Stimulated activated CD8-positive, alpha-beta memory T cell treated with anti-CD3 and anti-CD28 coated beads, Interleukin-15, amount 100 ng/mL, for 24 hours (primary cell): ENCODE results near the gene GANAB.
"Not testable (repeated sequence)": the region's sequence is repeated elsewhere in the genome, so short reads cannot be mapped to it uniquely, and the experiment has no call there.

Experiments used
- DNase-seq: peaks from one replicate; pipeline ENCODE4 v3.0.0-alpha.2; 2020; ENCODE audit warnings: low read depth

The GANAB gene

GRCh38 chr11:62601372-62602140, 44.9 kb downstream of the GANAB start, which contains the start of gene MTA2:
TSS of gene MTA2 (minus strand) at chr11:62601865. CDS start at chr11:62601450, 415 bp downstream.
- DNase-seq = peak; percentile 95

DNA sequence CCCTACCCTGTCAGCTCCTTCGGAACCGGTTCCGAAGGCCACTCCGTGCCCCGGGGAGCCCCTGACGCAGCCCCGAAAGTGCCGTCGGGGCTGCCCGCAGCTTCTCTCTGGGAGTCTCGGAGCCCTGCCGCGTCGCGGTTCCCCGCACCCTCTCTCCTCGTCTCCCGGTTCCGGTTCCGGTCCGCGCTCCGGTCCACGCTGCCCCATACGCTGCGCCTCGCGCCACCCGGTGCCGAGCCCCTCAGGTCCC, 45.4 kb downstream of the GANAB start:
- DNase-seq = no peak

DNA sequence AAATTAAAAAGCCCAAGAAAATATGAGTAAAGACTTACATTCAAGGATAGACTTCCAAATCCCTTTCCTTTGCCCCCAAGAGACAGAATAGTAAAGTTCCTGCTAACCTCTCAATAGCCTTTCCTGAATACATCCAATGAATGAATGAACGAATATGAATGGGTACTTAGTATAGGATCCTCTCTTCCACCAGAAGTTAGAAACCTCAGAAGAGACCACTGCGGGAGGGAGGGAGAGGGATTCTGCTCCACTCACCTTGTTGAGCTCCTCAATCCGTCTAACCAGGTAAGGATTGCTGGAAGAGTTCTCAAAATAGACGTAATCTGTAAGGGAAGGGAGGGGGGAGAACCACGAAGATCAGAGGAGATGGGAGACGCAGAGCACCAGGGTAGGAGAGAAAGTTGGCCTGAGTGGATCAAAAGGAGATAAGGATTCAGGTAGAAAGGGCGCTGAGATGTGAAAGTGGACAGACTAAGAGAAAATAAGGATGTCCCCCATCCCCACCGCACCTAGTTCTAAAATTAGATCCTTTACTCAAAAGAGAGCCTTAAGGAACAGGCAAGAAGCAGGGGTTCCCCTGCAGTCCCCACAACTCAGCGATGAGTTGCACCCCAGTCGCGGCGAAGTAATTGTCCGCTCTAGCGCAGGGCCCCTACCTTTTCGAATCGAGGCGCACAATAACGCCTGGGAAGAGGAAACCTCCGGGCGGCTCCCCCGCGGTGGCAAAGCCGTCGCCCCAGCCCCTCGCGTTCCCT, 45.9 kb downstream of the GANAB start:
- no peak for DNase-seq

DNA sequence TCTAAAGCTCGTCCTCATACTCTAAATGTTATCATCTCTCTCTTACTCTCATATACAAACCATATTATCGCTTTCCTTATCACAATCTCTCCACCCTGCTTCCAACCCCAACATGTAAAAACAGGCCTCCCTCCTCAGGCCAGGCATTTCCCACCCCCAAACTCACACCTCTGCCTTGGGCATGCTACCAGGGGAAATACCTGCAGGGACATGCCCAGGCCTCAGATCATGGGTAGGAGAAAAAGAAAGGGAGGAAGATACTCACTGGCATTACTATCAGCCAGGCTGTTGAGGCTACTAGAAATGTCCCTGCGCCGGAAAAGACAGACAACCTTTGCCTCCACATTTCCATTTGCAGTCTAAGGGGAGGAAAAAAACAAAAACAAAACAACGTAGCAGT, 46.5 kb downstream of the GANAB start:
- DNase-seq = no peak

DNA sequence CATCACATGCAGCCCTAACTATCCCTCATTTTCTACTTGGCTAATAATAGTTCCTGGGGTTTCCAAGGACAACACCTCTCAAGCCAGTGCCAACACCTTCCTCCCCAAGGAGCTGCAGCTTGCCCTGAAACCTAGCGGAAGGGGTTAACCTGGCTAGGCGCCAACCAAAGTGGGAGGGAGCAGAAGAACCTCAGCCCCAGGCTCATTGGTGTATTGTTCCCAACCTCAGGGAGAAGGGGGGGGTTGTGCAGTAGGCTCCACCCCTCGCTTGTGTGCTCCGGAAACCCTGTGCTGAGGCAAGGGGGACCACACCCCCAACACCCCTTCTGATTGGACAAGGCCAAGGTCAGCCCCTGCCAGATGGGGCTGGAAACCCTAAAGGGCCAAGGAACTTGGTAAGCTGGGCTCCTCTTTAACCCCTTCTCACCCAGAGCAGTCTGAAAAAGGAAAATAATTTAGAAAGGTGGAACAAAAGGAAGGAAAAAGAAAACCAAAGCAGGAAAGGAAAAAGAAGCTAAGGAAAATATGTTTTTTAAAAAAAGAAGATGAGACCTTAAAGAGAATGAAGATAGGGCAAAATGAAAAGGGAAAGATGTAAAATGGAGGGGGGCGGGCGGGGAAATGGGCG, 47.2 kb downstream of the GANAB start:
- peak; percentile 76 for DNase-seq

DNA sequence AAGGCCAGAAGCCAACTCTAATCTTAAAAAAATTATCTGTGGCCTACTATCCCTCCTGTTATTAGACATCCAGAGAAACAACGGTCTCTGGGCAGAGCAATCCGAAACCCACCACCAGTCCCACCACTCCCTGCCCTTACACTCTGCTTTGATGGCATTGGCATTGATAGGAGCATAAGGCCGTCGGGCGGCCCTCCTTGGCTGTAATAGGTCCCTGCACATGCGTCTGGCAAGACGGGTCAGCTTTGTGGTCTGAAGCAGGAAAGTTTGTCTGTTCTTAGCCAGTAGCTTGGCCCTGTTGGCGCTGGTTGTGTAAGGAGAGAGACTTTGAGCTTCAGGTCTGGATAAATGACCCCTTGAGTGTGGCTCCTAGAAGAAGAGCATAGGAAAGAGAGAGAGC, 51.3 kb downstream of the GANAB start:
- no peak for DNase-seq

DNA sequence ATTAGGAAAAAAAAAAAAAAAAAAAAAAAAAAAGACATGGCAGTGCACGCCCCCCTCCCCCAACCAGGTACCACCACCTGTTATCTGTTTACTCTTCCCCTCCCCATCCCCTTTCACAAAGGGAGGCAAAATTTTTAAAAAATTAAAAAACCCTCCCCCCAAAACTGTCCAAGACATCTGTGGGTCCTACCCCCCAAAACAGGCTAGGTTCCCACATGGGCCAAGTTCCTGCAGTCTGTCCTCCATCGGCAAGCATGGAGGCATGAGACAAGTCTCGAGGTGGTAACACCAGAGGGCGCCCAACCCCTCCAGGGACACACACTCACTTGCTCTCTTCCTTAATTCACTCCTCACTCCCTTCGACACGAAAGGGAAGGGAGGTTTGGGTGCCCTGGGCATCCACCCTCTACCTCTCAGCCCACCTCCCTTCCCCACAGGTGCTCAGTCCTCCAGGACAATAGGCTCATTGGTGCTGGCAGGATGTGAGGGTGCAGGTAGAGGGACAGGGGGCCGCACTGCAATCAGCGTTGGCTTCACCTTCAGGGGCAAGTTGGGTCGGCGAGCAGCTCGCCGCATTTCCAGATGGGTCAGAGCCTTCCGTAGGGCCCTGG, 52.9 kb downstream of the GANAB start:
- no peak for DNase-seq

GRCh38 chr11:62592989-62593421, 53.4 kb downstream of the GANAB start:
- DNase-seq = no peak

DNA sequence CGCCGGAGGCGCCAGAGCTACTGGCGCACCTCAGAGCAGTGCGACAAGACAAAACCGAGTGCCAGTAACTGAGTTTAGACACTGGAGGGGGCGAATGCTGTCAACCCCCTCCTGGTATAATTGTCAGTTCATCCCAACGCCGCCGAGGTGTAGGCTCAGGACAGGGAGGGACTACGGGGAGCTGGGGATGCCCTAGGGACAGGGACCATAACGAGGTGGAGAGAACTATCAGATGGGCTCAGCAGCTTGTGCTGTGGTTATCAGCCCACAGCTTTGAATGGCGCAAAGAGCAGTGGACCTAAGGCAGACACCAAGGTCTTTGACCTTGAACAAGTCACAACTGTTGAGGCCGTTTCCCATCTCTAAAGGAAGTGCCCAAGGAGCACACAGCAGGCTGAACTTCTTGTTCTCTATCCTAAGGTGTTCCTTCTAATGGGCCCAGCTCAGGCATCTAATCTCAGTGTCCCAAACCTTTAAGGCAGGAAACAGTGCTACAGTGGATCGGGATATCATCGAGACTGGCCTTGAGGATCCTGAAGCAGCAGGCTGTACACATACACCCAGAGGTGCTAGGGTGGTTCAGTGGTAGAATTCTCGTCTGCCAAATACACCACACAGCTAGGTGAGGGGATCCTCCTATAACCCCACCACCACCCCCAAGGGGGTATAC, 54.1 kb downstream of the GANAB start:
- DNase-seq = no peak

- DNase-seq = peak; percentile 79
Observed at GRCh38 chr11:62591448-62592145, 54.8 kb downstream of the GANAB start, which contains the start of gene TUT1. TSS of gene TUT1 (minus strand) at chr11:62591523. CDS start at chr11:62591485, 38 bp downstream.

DNA sequence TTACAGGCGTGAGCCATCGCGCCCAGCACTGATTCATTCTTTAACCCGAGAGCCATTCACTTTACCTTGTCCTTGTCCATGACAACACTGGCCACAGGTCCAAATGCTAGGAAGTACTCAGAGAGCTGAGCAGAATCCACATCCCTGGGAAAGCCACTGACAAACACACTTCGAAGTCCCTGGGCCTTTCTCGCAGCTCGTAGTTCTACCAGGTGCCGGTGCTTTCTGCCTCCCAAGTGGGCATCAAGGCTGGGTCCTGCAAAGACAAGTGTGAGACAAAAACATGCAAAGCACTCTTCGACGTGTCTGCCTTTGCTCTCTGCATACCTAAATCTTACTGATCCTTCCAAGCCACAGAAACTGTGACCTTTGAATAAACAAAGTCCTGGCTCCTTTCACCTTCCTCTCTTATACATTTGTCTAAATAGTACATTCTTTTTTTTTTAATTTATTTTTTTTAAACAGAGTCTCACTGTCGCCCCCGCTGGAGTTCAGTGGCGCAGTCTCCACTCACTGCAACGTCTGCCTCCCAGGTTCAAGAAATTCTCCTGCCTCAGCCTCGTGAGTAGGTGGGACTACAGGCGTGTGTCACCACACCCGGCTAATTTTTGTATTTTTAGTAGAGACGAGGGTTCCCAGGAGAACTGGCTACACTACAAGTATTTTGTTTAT, 57.3 kb downstream of the GANAB start:
- no peak for DNase-seq

DNA sequence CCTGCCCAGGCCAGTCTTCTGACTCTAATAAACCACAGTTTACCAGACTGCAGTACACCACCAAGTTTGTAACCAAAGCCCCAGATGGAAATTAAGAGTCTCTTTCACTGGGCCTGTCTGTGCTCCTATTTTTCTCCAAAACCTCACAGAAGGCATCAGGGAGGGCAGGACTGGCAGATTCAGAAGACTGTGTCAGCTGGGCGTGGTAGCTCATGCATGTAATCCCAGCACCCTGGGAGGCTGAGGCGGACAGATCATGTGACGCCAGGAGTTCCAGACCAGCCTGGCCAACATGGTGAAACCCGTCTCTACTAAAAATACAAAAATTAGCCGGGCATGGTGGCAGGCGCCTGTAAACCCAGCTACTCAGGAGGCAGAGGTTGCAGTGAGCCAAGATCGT, 61.1 kb downstream of the GANAB start:
- not testable (repeated sequence) for DNase-seq

GRCh38 chr11:62581735-62582134, 64.7 kb downstream of the GANAB start:
- DNase-seq = not testable (repeated sequence)

DNA sequence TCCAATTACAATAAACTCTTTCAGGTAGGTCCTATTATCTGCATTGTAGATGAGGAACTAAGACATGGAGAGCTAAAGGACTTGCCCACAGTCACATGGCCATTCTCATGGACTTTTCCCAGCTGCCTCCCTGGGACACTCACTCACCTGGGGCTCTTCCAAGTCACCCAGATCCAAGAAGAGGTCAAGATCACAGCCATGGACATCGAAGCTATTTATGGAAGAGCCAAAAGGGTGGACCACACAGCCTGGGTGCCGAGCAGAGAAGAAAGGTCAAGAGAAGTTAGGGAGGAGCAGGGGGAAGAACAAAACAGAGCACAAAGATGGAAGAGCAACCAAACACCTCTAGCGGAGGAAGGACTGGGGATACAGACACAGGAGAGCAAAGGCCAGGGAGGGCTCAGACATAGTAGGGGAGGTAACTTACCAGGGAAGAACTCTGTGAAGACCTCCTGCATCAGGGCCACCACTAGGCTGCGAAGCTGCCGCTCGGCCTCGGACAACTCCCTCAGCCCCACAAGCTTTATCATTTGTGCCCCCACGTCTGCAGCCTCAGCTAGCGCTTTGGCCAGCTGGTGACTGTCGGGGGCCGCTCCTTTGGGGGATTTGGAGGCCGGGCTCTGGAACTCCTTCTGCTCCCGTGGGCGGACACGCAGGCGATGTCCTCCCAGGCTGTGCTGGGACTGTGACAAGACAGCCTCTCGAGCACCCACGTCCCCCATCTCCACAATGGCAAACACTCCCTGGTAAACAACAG, 65.3 kb downstream of the GANAB start:
- DNase-seq = no peak

DNA sequence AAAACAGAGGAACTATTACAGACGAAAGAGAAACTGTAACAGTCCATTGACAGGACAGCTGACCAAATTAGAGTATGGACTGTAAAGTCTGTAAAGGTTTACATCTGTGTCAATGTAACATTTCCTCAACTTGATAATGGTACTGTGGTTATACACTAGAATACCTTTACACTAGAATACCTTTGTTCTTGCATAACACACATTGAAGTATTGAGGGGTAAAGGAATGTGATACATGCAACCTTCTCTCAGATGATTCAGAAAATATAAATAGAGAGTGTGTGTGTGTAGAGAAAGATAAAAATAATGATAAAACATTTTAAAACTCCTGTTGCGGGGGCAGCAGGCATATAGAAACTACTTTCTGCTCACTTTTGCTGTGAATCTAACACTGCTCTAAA, 67.2 kb downstream of the GANAB start:
- no peak for DNase-seq

- DNase-seq = no peak
Observed at GRCh38 chr11:62578541-62578940, 67.9 kb downstream of the GANAB start.

DNA sequence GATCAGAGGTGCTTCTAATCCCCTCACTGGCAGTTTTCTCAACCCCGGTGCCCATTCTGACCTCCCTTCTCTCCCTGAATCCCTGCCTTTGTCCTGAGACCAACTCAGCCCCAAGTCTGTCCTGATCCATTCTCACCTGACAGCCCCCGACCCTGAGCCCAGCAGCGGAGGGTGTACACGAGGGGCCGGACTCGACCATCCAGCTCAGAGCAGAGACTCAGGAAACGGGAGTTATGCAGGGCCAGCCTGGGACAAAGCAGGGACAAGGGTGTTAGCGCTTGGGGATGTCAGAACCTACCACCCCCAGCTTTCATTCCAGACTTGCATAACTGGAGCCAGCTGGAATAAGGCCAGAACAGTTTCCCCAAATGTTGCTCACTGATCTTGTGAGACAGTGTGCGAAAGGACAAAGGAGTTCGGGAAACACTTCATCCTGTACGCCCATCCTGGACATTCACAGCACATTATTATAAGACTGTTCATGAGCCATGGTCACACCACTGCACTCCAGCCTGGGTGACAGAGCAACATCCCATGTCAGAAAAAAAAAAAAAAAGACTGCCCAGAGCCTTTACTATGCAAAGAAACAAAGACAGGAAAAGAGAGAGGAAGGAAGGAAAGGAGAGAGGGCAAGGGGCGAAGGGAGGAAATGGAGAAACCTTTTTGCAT, 69.2 kb downstream of the GANAB start:
- no peak for DNase-seq

- DNase-seq = no peak
Observed at GRCh38 chr11:62575837-62576236, 70.6 kb downstream of the GANAB start.

GRCh38 chr11:62575156-62575555, 71.3 kb downstream of the GANAB start:
- no peak for DNase-seq
